GM15510 (cell line): ENCODE measurements around the gene NT5DC2.

Experiments used
- POLR2A ChIP-seq: IDR thresholded peaks from 3 replicates; pipeline ENCODE4 v1.6.1; 2011; ENCODE audit warnings: borderline replicate concordance; ENCODE audit not compliant: insufficient read length; ENCODE audit errors: extremely low read depth

NT5DC2 gene

GRCh38 chr3:52480768-52481715, 52.6 kb downstream of the NT5DC2 start:
- TF ChIP-seq POLR2A: no peak

- TF ChIP-seq POLR2A: no peak
Measured at GRCh38 chr3:52479877-52480575, 53.6 kb downstream of the NT5DC2 start.

GRCh38 chr3:52479037-52479876, 54.4 kb downstream of the NT5DC2 start:
- TF ChIP-seq POLR2A: no peak

GRCh38 chr3:52477796-52478095, 55.9 kb downstream of the NT5DC2 start:
- no peak for TF ChIP-seq POLR2A

- no peak for TF ChIP-seq POLR2A
Measured at GRCh38 chr3:52477076-52477795, 56.4 kb downstream of the NT5DC2 start.
